H9 (cell line): Measurements from ENCODE around the gene ILDR2. TPM values are rescaled to one million over a fixed set of nuclear protein-coding genes. Genes with fewer than 3 reads are reported as not detected.

ENCODE experiments used
- DNase-seq: peaks from one replicate; pipeline ENCODE4 v3.0.0-alpha.2; 2017
- H2AFZ ChIP-seq: one replicate; pipeline ENCODE4 v1.6.1; 2013; ENCODE audit warnings: mild to moderate bottlenecking, low read length, control low read depth, moderate library complexity
- H2AK5ac ChIP-seq: 2 replicates; pipeline ENCODE4 v1.6.1; 2013; ENCODE audit warnings: low read length, control low read depth, mixed read lengths; ENCODE audit not compliant: insufficient read length
- H2BK120ac ChIP-seq: one replicate; pipeline ENCODE4 v1.6.1; 2013; ENCODE audit warnings: low read depth, mild to moderate bottlenecking, low read length, control low read depth, inconsistent platforms; ENCODE audit not compliant: poor library complexity, severe bottlenecking
- H2BK12ac ChIP-seq: 2 replicates; pipeline ENCODE4 v1.6.1; 2013; ENCODE audit warnings: low read length, control low read depth, mixed read lengths, low read depth; ENCODE audit not compliant: insufficient read length
- H2BK15ac ChIP-seq: 2 replicates; pipeline ENCODE4 v1.6.1; 2013; ENCODE audit warnings: low read depth, low read length, control low read depth
- H2BK20ac ChIP-seq: one replicate; pipeline ENCODE4 v1.6.1; 2013; ENCODE audit warnings: low read depth, mild to moderate bottlenecking, low read length, control low read depth, inconsistent platforms; ENCODE audit not compliant: poor library complexity, severe bottlenecking
- H2BK5ac ChIP-seq: 2 replicates; pipeline ENCODE4 v1.6.1; 2013; ENCODE audit warnings: low read length, control low read depth, mixed read lengths; ENCODE audit not compliant: insufficient read length
- H3K14ac ChIP-seq: 2 replicates; pipeline ENCODE4 v1.6.1; 2013; ENCODE audit warnings: low read length, control low read depth; ENCODE audit not compliant: insufficient read depth
- H3K18ac ChIP-seq: 2 replicates; pipeline ENCODE4 v1.6.1; 2013; ENCODE audit warnings: low read depth, mild to moderate bottlenecking, mixed read lengths, low read length, control low read depth; ENCODE audit not compliant: insufficient read length
- H3K23ac ChIP-seq: 2 replicates; pipeline ENCODE4 v1.6.1; 2013; ENCODE audit warnings: low read length, control low read depth, mixed read lengths, low read depth; ENCODE audit not compliant: insufficient read length
- H3K23me2 ChIP-seq: 2 replicates; pipeline ENCODE4 v1.6.1; 2013; ENCODE audit warnings: low read depth, mild to moderate bottlenecking, mixed read lengths, low read length, control low read depth; ENCODE audit not compliant: insufficient read length, poor library complexity, severe bottlenecking
- H3K27ac ChIP-seq: 2 replicates; pipeline ENCODE4 v1.5.1; 2013; ENCODE audit warnings: low read length, control low read depth, mixed read lengths, low read depth; ENCODE audit not compliant: insufficient read length
- H3K27me3 ChIP-seq: 2 replicates; pipeline ENCODE4 v1.6.1; 2013; ENCODE audit warnings: low read length, control low read depth, inconsistent platforms; ENCODE audit not compliant: insufficient read depth
- H3K4ac ChIP-seq: 2 replicates; pipeline ENCODE4 v1.6.1; 2013; ENCODE audit warnings: low read depth, mild to moderate bottlenecking, control low read depth, inconsistent platforms, low read length, moderate library complexity
- H3K4me1 ChIP-seq: 2 replicates; pipeline ENCODE4 v1.6.1; 2013; ENCODE audit warnings: low read length, control low read depth, inconsistent platforms; ENCODE audit not compliant: insufficient read depth
- H3K4me2 ChIP-seq: 2 replicates; pipeline ENCODE4 v1.6.1; 2013; ENCODE audit warnings: low read length, control low read depth, mixed read lengths; ENCODE audit not compliant: insufficient read length, insufficient read depth
- H3K56ac ChIP-seq: 2 replicates; pipeline ENCODE4 v1.6.1; 2013; ENCODE audit warnings: low read depth, mild to moderate bottlenecking, mixed read lengths, low read length, control low read depth; ENCODE audit not compliant: insufficient read length
- H3K79me1 ChIP-seq: 2 replicates; pipeline ENCODE4 v1.6.1; 2013; ENCODE audit warnings: low read depth, mild to moderate bottlenecking, moderate library complexity, low read length, control low read depth, inconsistent platforms; ENCODE audit not compliant: insufficient read depth, poor library complexity, severe bottlenecking
- H3K79me2 ChIP-seq: 2 replicates; pipeline ENCODE4 v1.6.1; 2013; ENCODE audit warnings: low read length, control low read depth, inconsistent platforms; ENCODE audit not compliant: insufficient read depth
- H3K9ac ChIP-seq: 2 replicates; pipeline ENCODE4 v1.6.1; 2013; ENCODE audit warnings: low read length, control low read depth, mixed read lengths; ENCODE audit not compliant: insufficient read length; ENCODE audit errors: extremely low read depth
- H3K9me3 ChIP-seq: one replicate; pipeline ENCODE4 v1.6.1; 2013; ENCODE audit warnings: low read depth, low read length, inconsistent platforms; ENCODE audit not compliant: control insufficient read depth
- H3T11ph ChIP-seq: one replicate; pipeline ENCODE4 v1.6.1; 2013; ENCODE audit warnings: mild to moderate bottlenecking, low read length, control low read depth, inconsistent platforms
- H4K20me1 ChIP-seq: one replicate; pipeline ENCODE4 v1.6.1; 2013; ENCODE audit not compliant: control insufficient read depth, insufficient read length, insufficient read depth
- H4K5ac ChIP-seq: 2 replicates; pipeline ENCODE4 v1.6.1; 2013; ENCODE audit warnings: low read depth, mild to moderate bottlenecking, mixed read lengths, low read length, control low read depth; ENCODE audit not compliant: insufficient read length
- H4K8ac ChIP-seq: replicated peaks from 2 replicates; pipeline ENCODE4 v1.6.1; 2013; ENCODE audit warnings: low read length, control low read depth, mixed read lengths, low read depth; ENCODE audit not compliant: insufficient read length
- H4K91ac ChIP-seq: 2 replicates; pipeline ENCODE4 v1.6.1; 2013; ENCODE audit warnings: low read depth, mild to moderate bottlenecking, moderate library complexity, mixed read lengths, low read length, control low read depth; ENCODE audit not compliant: insufficient read length
- H3K27ac Mint-ChIP-seq, 3 experiments: 2 replicates in 2 of 3; 3 replicates in 1 of 3; pipeline ENCODE4 v1.8.0; 2020 to 2021; ENCODE audit warnings: mixed read lengths in 3 of 3, mild to moderate bottlenecking in 1 of 3, moderate library complexity in 1 of 3
- H3K27me3 Mint-ChIP-seq: 2 replicates; pipeline ENCODE4 v1.8.0; 2021; ENCODE audit warnings: low read depth, mild to moderate bottlenecking, moderate library complexity, mixed read lengths
- H3K36me3 Mint-ChIP-seq, 3 experiments: 2 replicates in 2 of 3; 3 replicates in 1 of 3; pipeline ENCODE4 v1.8.0; 2020 to 2021; ENCODE audit warnings: low read depth in 3 of 3, mixed read lengths in 3 of 3; ENCODE audit not compliant: insufficient read depth in 1 of 3
- H3K4me1 Mint-ChIP-seq, 2 experiments: 2 replicates each; pipeline ENCODE4 v1.8.0; 2020; ENCODE audit warnings: mixed read lengths in 2 of 2
- H3K4me3 Mint-ChIP-seq, 2 experiments: 2 replicates in 1 of 2; 3 replicates in 1 of 2; pipeline ENCODE4 v1.8.0; 2020 to 2021; ENCODE audit warnings: mild to moderate bottlenecking in 2 of 2, mixed read lengths in 2 of 2, moderate library complexity in 1 of 2
- H3K9me3 Mint-ChIP-seq, 2 experiments: 2 replicates in 1 of 2; 3 replicates in 1 of 2; pipeline ENCODE4 v1.8.0; 2020; ENCODE audit warnings: mild to moderate bottlenecking in 2 of 2, mixed read lengths in 2 of 2, moderate library complexity in 1 of 2
- CTCF ChIP-seq: fragments of 200-600 bp; sonication (generic); conservative IDR thresholded peaks from 3 replicates; pipeline ENCODE4 v1.8.0; 2021; ENCODE audit warnings: antibody characterized with exemption, mild to moderate bottlenecking
- WGBS: extraction: QIAGEN DNeasy Blood & Tissue Kit; methylation state at CpG from one replicate; pipeline ENCODE4 v1.1.7; 2013; ENCODE audit warnings: missing lambda C conversion rate, low lambda C conversion rate, mixed read lengths; ENCODE audit not compliant: insufficient read length; ENCODE audit errors: extremely low coverage; 5-methylcytosine and 5-hydroxymethylcytosine counted together
- total RNA-seq: library from RNA; stranded (reverse); gene quantifications from 2 replicates; pipeline ENCODE4 v1.2.1, GENCODE V29; 2021

Gene ILDR2
- total RNA-seq, 1 experiment from 2014 or later, result 1.1 TPM

GRCh38 chr1:166915941-166916340 lies 59.4 kb downstream of the ILDR2 start:
- Histone ChIP-seq H3K79me2 (no peaks in the 10 kb centered on the region), H3T11ph (no peak overlapping the region), H4K5ac (no peak overlapping the region), H3K18ac (no peak overlapping the region), H2BK120ac (no peak overlapping the region), H3K4me2 (no peak overlapping the region), H2BK20ac (no peak overlapping the region), H4K20me1 (no peaks in the 10 kb centered on the region), H3K27ac (no peak overlapping the region), H3K4ac (no peak overlapping the region), H3K56ac (no peak overlapping the region), H2BK12ac (no peak overlapping the region), H3K23ac (no peak overlapping the region), H2BK15ac (no peak overlapping the region), H4K91ac (no peak overlapping the region), H2BK5ac (no peak overlapping the region), H3K9ac (no peak overlapping the region), H3K9me3 (peaks cover 4% of the 10 kb centered on the region), H3K27me3 (peaks cover 13% of the 10 kb centered on the region; the same call in 1 of the 2 replicates), H2AFZ (no peak overlapping the region), H3K79me1 (no peaks in the 10 kb centered on the region), H3K23me2 (peaks cover 4% of the 10 kb centered on the region), H3K4me1 (no peaks in the 10 kb centered on the region), H2AK5ac (no peak overlapping the region), H4K8ac (no peak overlapping the region), H3K14ac (no peak overlapping the region)
- Mint-ChIP-seq H3K4me3 (no peak overlapping the region), H3K27me3 (peaks cover 42% of the 10 kb centered on the region), H3K4me1 (peaks cover 10 to 20% of the 10 kb centered on the region in 2 experiments), H3K27ac (no peak overlapping the region), H3K9me3 (peaks cover 20 to 21% of the 10 kb centered on the region in 2 experiments), H3K36me3 (peaks cover 6 to 17% (median 10%) of the 10 kb centered on the region in 3 experiments; a peak in 6 of 7 replicates)
- WGBS, result no CpG with 5 or more reads among the region's 4 CpGs
- peak; percentile 42 for DNase-seq
- TF ChIP-seq CTCF, result no peak
